Upper lobe of left lung (tissue), 6 donors: ENCODE results near the gene CATSPER1. TPM values are rescaled to one million over a fixed set of nuclear protein-coding genes. Genes with fewer than 3 reads are reported as not detected.

Source experiments
- ATAC-seq, 2 donors: fragments of 200-7000 bp; cut with Tn5 transposase; one replicate each; pipeline ENCODE4 v1.9.1; 2022; ENCODE audit warnings: mild to moderate bottlenecking in 2 of 2, moderate library complexity in 2 of 2; ENCODE audit not compliant: low FRiP score in 2 of 2
- DNase-seq, 2 donors: peaks; one replicate each; pipeline ENCODE4 v3.0.0-alpha.2; 2019 to 2020
- H3K27ac ChIP-seq, 4 donors: fragments of 200-600 bp; sonication (generic); one replicate each; pipeline ENCODE4 v1.5.1; 2016 to 2019
- H3K27me3 ChIP-seq, 4 donors: fragments of 200-600 bp; sonication (generic); one replicate each; pipeline ENCODE4 v1.5.1; 2017 to 2019
- H3K36me3 ChIP-seq, 4 donors: fragments of 200-600 bp; sonication (generic); one replicate each; pipeline ENCODE4 v1.5.1; 2016 to 2019
- H3K4me1 ChIP-seq, 4 donors: fragments of 200-600 bp; sonication (generic); one replicate each; pipeline ENCODE4 v1.5.1; 2018 to 2019
- H3K4me3 ChIP-seq, 4 donors: fragments of 200-600 bp; sonication (generic); one replicate each; pipeline ENCODE4 v1.5.1; 2017 to 2019; ENCODE audit warnings: mild to moderate bottlenecking in 2 of 4, moderate library complexity in 1 of 4
- H3K9me3 ChIP-seq, 4 donors: fragments of 200-600 bp; sonication (generic); one replicate each; pipeline ENCODE4 v1.5.1; 2018 to 2019
- EP300 ChIP-seq, 4 donors: sonication (generic); formaldehyde crosslinking; IDR thresholded peaks; one replicate each; pipeline ENCODE4 v1.5.1; 2017; ENCODE audit warnings: antibody characterized with exemption in 4 of 4, control low read depth in 2 of 4
- POLR2A ChIP-seq, 4 donors: fragments of 450-650 bp; IDR thresholded peaks; one replicate each; pipeline ENCODE4 v1.5.1; 2016 to 2017; ENCODE audit warnings: antibody characterized with exemption in 4 of 4, mild to moderate bottlenecking in 2 of 4
- POLR2AphosphoS5 ChIP-seq, 2 donors: sonication (generic); formaldehyde crosslinking; IDR thresholded peaks; one replicate each; pipeline ENCODE4 v1.5.1; 2017; ENCODE audit warnings: antibody characterized with exemption in 2 of 2
- WGBS, 2 donors: methylation state at CpG; one replicate each; pipeline ENCODE4 v1.1.5; 2017 to 2018; 5-methylcytosine and 5-hydroxymethylcytosine counted together
- total RNA-seq, 6 donors: library from RNA; depleted of rRNA in 4 of 6; stranded (reverse); fragments of >200 nt in 4 of 6; gene quantifications; one replicate each; pipeline versions ENCODE4 v1.1.0 to v1.2.1, GENCODE V29; 2016 to 2021
- TF ChIP-seq, protein P1 (sequence below), 6 experiments: fragments of 450-650 bp in 4 of 6; fragments of 200-600 bp in 2 of 6; sonication (generic) in 2 of 6; IDR thresholded peaks; one replicate each; pipeline ENCODE4 v1.5.1; 2016 to 2019; ENCODE audit warnings: antibody characterized with exemption in 6 of 6
- donor health status: DM: no; HTN: no; CAD: no; lungs with moderate emphysema.
- donor health status: DM: no; HTN: yes; CAD: no; lungs with severe emphysema.

The CATSPER1 gene
- total RNA-seq, 6 donors from 2014 or later: 0.79 to 6.1 (median 3.0) TPM; not detected in 1

DNA sequence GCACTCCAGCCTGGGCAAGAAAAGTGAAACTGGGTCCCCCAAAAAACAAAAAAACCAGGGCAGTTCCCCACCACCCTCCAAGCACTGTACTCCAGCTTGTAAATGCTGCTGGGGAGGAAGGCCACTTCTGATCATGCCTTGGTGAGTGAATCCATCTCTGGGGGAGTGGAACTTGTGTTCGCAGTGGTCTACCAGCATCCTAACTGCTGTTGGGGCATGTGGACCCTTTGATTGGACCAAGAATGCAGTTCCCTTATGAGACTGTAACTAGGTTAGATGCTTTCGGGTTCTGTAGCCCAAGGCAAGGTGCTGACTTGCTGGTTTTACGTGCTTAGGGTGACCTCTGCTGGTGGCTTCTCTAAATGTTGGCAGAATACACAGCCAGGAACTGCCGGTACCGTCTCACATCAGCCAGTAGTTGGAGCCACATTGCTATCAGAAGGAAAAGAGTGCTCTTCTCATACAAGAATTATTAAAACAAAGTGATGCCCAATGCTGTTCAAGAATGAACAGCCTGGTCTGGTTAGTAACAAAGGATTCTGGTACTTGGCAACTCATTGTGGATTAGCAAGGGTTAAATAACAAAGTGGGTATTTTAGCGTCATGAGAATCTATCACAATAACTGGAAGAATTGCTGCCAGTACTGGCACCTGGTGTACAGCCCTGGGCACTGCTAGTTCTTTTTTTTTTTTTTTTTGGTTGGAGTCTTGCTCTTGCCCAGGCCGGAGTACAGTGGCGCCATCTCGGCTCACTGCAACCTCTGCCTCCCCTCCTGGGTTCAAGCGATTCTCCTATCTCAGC lies 37.3 kb downstream of the CATSPER1 start:
- H3K4me3 ChIP-seq: no peak overlapping the region
- DNase-seq (peak in 1 of 2 donors; percentile 93), ATAC-seq (peak; percentile 98)
- H3K27me3 ChIP-seq: no peaks in the 10 kb centered on the region
- H3K36me3 ChIP-seq: peaks cover 0 to 3% (median 0%) of the 10 kb centered on the region in 4 donors
- H3K9me3 ChIP-seq: no peaks in the 10 kb centered on the region
- 22 to 25% methylated on average over 8 to 10 of the region's 10 CpGs for WGBS, 2 donors
- no peaks in the 10 kb centered on the region for H3K4me1 ChIP-seq
- no peak overlapping the region for H3K27ac ChIP-seq
- TF ChIP-seq, protein P1, sequence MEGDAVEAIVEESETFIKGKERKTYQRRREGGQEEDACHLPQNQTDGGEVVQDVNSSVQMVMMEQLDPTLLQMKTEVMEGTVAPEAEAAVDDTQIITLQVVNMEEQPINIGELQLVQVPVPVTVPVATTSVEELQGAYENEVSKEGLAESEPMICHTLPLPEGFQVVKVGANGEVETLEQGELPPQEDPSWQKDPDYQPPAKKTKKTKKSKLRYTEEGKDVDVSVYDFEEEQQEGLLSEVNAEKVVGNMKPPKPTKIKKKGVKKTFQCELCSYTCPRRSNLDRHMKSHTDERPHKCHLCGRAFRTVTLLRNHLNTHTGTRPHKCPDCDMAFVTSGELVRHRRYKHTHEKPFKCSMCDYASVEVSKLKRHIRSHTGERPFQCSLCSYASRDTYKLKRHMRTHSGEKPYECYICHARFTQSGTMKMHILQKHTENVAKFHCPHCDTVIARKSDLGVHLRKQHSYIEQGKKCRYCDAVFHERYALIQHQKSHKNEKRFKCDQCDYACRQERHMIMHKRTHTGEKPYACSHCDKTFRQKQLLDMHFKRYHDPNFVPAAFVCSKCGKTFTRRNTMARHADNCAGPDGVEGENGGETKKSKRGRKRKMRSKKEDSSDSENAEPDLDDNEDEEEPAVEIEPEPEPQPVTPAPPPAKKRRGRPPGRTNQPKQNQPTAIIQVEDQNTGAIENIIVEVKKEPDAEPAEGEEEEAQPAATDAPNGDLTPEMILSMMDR (IDR thresholded peaks at IDR 0.05): peak; percentile 89 to 98 (median 96)
- TF ChIP-seq POLR2A (IDR thresholded peaks at IDR 0.05) (no peak), POLR2AphosphoS5 (IDR thresholded peaks at IDR 0.05) (peak; percentile 5 to 70), EP300 (IDR thresholded peaks at IDR 0.05) (no peak)

DNA sequence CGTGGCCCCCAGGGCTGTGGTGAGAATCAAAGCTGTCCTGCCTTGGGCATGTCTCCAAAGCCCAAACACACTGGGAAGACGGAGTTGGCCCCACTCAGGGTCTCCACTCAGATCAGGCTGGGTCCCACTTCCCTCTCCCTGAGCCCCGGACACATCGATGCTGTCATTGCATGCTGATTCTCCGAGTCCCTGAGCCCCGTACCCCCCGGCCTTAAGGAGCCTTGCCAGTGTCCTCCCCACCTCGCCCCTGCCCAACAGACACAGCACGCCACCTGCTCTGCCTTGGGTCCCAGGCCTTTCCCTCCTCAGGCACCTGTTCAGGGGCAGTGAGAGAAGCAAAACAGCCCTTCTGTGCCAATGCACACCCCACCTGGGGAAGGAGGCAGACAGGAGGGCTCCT lies 38.9 kb downstream of the CATSPER1 start:
- Histone ChIP-seq H3K27me3 (no peaks in the 10 kb centered on the region), H3K4me3 (no peak overlapping the region), H3K36me3 (peaks cover 0 to 3% (median 0%) of the 10 kb centered on the region in 4 donors), H3K4me1 (no peaks in the 10 kb centered on the region), H3K9me3 (no peaks in the 10 kb centered on the region), H3K27ac (no peak overlapping the region)
- 83 to 87% methylated on average over 8 to 9 of the region's 9 CpGs for WGBS, 2 donors
- TF ChIP-seq, protein P1 (IDR thresholded peaks at IDR 0.05): no peak
- TF ChIP-seq POLR2AphosphoS5 (IDR thresholded peaks at IDR 0.05) (no peak), EP300 (IDR thresholded peaks at IDR 0.05) (no peak), POLR2A (IDR thresholded peaks at IDR 0.05) (no peak)
- DNase-seq (no peak), ATAC-seq (no peak)

DNA sequence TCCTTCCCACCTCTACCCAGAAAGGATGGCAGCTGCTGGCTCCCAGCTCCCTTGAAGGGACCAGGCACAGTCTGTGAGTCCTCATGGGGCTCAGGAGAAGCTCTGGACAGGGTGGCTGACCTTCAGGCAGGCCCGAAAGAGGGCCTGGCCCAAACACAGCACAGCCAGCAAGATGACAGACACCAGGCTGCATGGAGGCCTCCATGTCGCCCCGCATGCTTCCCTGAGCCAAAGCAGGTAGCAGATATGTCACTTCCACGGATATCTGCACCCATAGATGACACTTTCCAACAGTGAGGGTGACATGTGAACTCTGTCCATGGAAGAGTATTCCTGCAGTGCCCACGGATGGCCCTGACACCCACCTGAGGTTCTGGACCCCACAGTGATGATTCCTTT lies 42.7 kb downstream of the CATSPER1 start:
- ATAC-seq: no peak
- H3K9me3 ChIP-seq: no peaks in the 10 kb centered on the region
- TF ChIP-seq, protein P1 (IDR thresholded peaks at IDR 0.05): no peak
- TF ChIP-seq EP300 (IDR thresholded peaks at IDR 0.05) (no peak), POLR2AphosphoS5 (IDR thresholded peaks at IDR 0.05) (no peak), POLR2A (IDR thresholded peaks at IDR 0.05) (no peak)
- peaks cover 4 to 15% (median 10%) of the 10 kb centered on the region in 4 donors for H3K36me3 ChIP-seq
- H3K4me3 ChIP-seq: no peak overlapping the region
- H3K4me1 ChIP-seq: no peaks in the 10 kb centered on the region
- no peak for DNase-seq
- no peaks in the 10 kb centered on the region for H3K27me3 ChIP-seq
- 85% methylated on average over 5 of the region's 5 CpGs; no CpG with 5 or more reads in 1 of the 2 donors for WGBS, 2 donors
- no peak overlapping the region for H3K27ac ChIP-seq

DNA sequence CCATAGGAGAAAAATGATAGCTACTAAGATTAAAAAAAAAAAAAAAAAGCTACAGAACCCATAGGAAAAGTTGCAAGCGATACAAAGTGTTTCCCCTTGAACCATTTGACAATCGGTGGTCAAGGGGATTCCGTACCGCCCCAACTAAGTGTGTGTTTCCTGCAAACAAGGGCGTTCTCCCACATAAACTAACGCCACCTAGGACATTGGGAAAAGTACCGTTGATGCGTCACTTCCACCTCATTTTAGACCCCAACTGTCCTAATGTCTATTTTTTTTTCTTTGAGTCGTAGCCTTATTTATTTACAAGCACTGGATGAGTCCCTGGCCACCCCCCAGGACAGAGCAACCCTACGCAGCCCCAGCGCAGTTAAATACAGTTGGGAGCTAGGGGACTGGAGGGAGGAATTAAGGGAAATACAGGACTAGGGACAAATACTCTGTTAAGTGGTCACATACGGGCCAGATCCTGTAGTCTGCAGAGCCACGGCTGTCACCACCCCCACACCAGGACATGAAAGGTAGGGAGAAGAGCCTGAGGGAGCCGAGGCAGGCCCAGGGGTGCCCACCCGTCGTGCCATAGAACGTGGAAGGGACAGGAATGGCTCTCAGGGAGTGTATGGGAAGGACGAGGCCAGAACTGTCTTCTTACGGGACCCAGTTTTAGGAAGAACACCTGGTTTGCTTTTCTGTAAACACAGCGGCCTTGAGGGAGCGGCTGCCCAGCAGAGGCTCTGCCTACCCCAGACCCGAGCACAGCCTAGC lies 43.3 kb downstream of the CATSPER1 start:
- no peak for TF ChIP-seq POLR2A (IDR thresholded peaks at IDR 0.05)
- TF ChIP-seq POLR2AphosphoS5 (IDR thresholded peaks at IDR 0.05): no peak
- no peak for TF ChIP-seq EP300 (IDR thresholded peaks at IDR 0.05)
- TF ChIP-seq, protein P1 (IDR thresholded peaks at IDR 0.05): no peak
- peak in 1 of 2 donors; percentile 37 for DNase-seq
- 77 to 86% methylated on average over 20 to 21 of the region's 22 CpGs for WGBS, 2 donors
- H3K4me3 ChIP-seq: no peak overlapping the region
- no peaks in the 10 kb centered on the region for H3K4me1 ChIP-seq
- H3K9me3 ChIP-seq: no peaks in the 10 kb centered on the region
- H3K27me3 ChIP-seq: no peaks in the 10 kb centered on the region
- H3K36me3 ChIP-seq: peaks cover 9 to 21% (median 16%) of the 10 kb centered on the region in 4 donors
- H3K27ac ChIP-seq: no peak overlapping the region
- ATAC-seq: no peak
